HepG2 (cell line): ENCODE results near the gene SEMA6B. TPM values are rescaled to one million over a fixed set of nuclear protein-coding genes. Genes with fewer than 3 reads are reported as not detected.

Experiments
- CHD4 ChIP-seq: fragments of 200-600 bp; sonication (generic); IDR thresholded peaks from 2 replicates; pipeline ENCODE4 v1.7.0; 2017; ENCODE audit warnings: mild to moderate bottlenecking, low read length, borderline replicate concordance
- FOXO1 ChIP-seq: sonication (generic); formaldehyde crosslinking; IDR thresholded peaks from 2 replicates; pipeline ENCODE4 v1.4.0; 2020; ENCODE audit warnings: missing genetic modification reagents
- GABPA ChIP-seq, 2 experiments: IDR thresholded peaks; 2 replicates each; pipeline ENCODE4 v1.6.1; 2011 to 2016; ENCODE audit warnings: low read depth in 2 of 2, low read length in 1 of 2, missing biosample characterization in 1 of 2, missing genetic modification characterization in 1 of 2
- IRF9 ChIP-seq: sonication (generic); formaldehyde crosslinking; IDR thresholded peaks from 2 replicates; pipeline ENCODE4 v1.8.0; 2022; ENCODE audit warnings: missing genetic modification reagents, mild to moderate bottlenecking, borderline replicate concordance
- ISL2 ChIP-seq: sonication (generic); formaldehyde crosslinking; IDR thresholded peaks from 2 replicates; pipeline ENCODE4 v1.5.0; 2020; ENCODE audit warnings: missing genetic modification reagents
- NCOR1 ChIP-seq: fragments of 200-600 bp; sonication (generic); IDR thresholded peaks from 2 replicates; pipeline ENCODE4 v1.7.0; 2017; ENCODE audit warnings: antibody characterized with exemption, low read length, borderline replicate concordance
- NRL ChIP-seq: sonication (generic); formaldehyde crosslinking; IDR thresholded peaks from 2 replicates; pipeline ENCODE4 v1.5.0; 2020; ENCODE audit warnings: missing genetic modification reagents, mild to moderate bottlenecking, moderate library complexity, borderline replicate concordance
- RCOR2 ChIP-seq: IDR thresholded peaks from 2 replicates; pipeline ENCODE4 v1.6.1; 2016; ENCODE audit warnings: missing biosample characterization, missing genetic modification reagents
- TBL1XR1 ChIP-seq: fragments of 150-350 bp; IDR thresholded peaks from 2 replicates; pipeline ENCODE4 v1.6.1; 2014; ENCODE audit warnings: borderline replicate concordance, low read length; ENCODE audit not compliant: partially characterized antibody
- TEAD2 ChIP-seq: sonication (generic); formaldehyde crosslinking; IDR thresholded peaks from 2 replicates; pipeline ENCODE4 v1.9.0; 2021; ENCODE audit warnings: missing genetic modification reagents
- TFDP1 ChIP-seq: IDR thresholded peaks from 2 replicates; pipeline ENCODE4 v1.6.1; 2016; ENCODE audit warnings: missing compliant biosample characterization, missing genetic modification reagents, borderline replicate concordance
- YEATS2 ChIP-seq: sonication (generic); formaldehyde crosslinking; IDR thresholded peaks from 2 replicates; pipeline ENCODE4 v1.4.0; 2020; ENCODE audit warnings: missing genetic modification reagents, borderline replicate concordance
- ZNF205 ChIP-seq: IDR thresholded peaks from 2 replicates; pipeline ENCODE4 v1.6.1; 2018; ENCODE audit warnings: missing biosample characterization, missing genetic modification reagents
- ZNF331 ChIP-seq: sonication (generic); formaldehyde crosslinking; IDR thresholded peaks from 2 replicates; pipeline ENCODE4 v1.4.0; 2020; ENCODE audit warnings: missing genetic modification reagents
- ZNF503 ChIP-seq: sonication (generic); formaldehyde crosslinking; IDR thresholded peaks from 2 replicates; pipeline ENCODE4 v1.4.0; 2020; ENCODE audit warnings: missing genetic modification reagents
- ZNF597 ChIP-seq: sonication (generic); formaldehyde crosslinking; IDR thresholded peaks from 2 replicates; pipeline ENCODE4 v1.5.0; 2020; ENCODE audit warnings: missing genetic modification reagents
- ZNF687 ChIP-seq: sonication (generic); formaldehyde crosslinking; IDR thresholded peaks from 2 replicates; pipeline ENCODE4 v1.5.1; 2020; ENCODE audit warnings: mild to moderate bottlenecking, missing genetic modification reagents, moderate library complexity
- ZNF776 ChIP-seq: sonication (generic); formaldehyde crosslinking; IDR thresholded peaks from 2 replicates; pipeline ENCODE4 v1.4.0; 2020; ENCODE audit warnings: mild to moderate bottlenecking, missing genetic modification reagents
- ZNF792 ChIP-seq: IDR thresholded peaks from 2 replicates; pipeline ENCODE4 v1.6.1; 2016
- polyA plus RNA-seq, 8 experiments: library from polyadenylated mRNA; depleted of rRNA in 3 of 8; stranded (reverse) in 7 of 8; unstranded in 1 of 8; fragments of >200 nt; fragmentation: Illumina TruSeq in 4 of 8; extraction: Trizol in 4 of 8; gene quantifications; 2 replicates each; pipeline versions ENCODE4 v1.2.1 to v1.2.3, GENCODE V29; 2011 to 2016; ENCODE audit warnings: low read depth in 4 of 8, missing spikeins in 1 of 8, mixed read lengths in 1 of 8; ENCODE audit not compliant: insufficient read depth in 1 of 8
- total RNA-seq, 5 experiments: library from RNA; depleted of rRNA; stranded (reverse); fragments of >200 nt; fragmentation: Illumina TruSeq; extraction: Trizol; gene quantifications; 2 replicates each; pipeline ENCODE4 v1.2.3, GENCODE V29; 2016; ENCODE audit warnings: low read depth in 1 of 5

The SEMA6B gene
- total and polyA plus RNA-seq, 2 of the 13 experiments (the other 11 are each of a cell fraction or from before 2014, with no cell fraction given) = 45.5 to 67.1 TPM

GRCh38 chr19:4534836-4535658, 24.4 kb downstream of the SEMA6B start, which contains the start of gene PLIN5 (continued):
- no peak for TF ChIP-seq ZNF597 (CRISPR knock-in tag)
- TF ChIP-seq TFDP1 (CRISPR knock-in tag) = peak; percentile 81; the same call in 1 of the 2 replicates
- TF ChIP-seq ZNF503 = no peak
- no peak for TF ChIP-seq TBL1XR1
- no peak for TF ChIP-seq RCOR2
- no peak for TF ChIP-seq ZNF205
- TF ChIP-seq YEATS2 (CRISPR knock-in tag) = peak; percentile 17; the same call in 1 of the 2 replicates
- peak; percentile 82 for TF ChIP-seq ZNF687 (CRISPR knock-in tag)
- TF ChIP-seq CHD4 = no peak
- peak; percentile 37; the same call in 1 of the 2 replicates for TF ChIP-seq ZNF776
- 0 out of 2 replicates have a peak, but pooled peaks have one; percentile 16 for TF ChIP-seq FOXO1
- 0 out of 2 replicates have a peak, but pooled peaks have one; percentile 55 for TF ChIP-seq NRL (CRISPR knock-in tag)
- TF ChIP-seq GABPA (IDR thresholded peaks at IDR 0.05; ENCODE audit: low read depth, low read length) = no peak
- 0 out of 2 replicates have a peak, but pooled peaks have one; percentile 11 for TF ChIP-seq GABPA (CRISPR knock-in tag; IDR thresholded peaks at IDR 0.05; ENCODE audit: low read depth)
- no peak for TF ChIP-seq ZNF792
- TF ChIP-seq ZNF331 (CRISPR knock-in tag) = no peak
- no peak for TF ChIP-seq IRF9 (CRISPR knock-in tag)
- no peak for TF ChIP-seq TEAD2 (CRISPR knock-in tag)
- no peak for TF ChIP-seq ISL2 (CRISPR knock-in tag)
- no peak for TF ChIP-seq NCOR1
